ENCODE measurements around the gene TMEM181.

DNA sequence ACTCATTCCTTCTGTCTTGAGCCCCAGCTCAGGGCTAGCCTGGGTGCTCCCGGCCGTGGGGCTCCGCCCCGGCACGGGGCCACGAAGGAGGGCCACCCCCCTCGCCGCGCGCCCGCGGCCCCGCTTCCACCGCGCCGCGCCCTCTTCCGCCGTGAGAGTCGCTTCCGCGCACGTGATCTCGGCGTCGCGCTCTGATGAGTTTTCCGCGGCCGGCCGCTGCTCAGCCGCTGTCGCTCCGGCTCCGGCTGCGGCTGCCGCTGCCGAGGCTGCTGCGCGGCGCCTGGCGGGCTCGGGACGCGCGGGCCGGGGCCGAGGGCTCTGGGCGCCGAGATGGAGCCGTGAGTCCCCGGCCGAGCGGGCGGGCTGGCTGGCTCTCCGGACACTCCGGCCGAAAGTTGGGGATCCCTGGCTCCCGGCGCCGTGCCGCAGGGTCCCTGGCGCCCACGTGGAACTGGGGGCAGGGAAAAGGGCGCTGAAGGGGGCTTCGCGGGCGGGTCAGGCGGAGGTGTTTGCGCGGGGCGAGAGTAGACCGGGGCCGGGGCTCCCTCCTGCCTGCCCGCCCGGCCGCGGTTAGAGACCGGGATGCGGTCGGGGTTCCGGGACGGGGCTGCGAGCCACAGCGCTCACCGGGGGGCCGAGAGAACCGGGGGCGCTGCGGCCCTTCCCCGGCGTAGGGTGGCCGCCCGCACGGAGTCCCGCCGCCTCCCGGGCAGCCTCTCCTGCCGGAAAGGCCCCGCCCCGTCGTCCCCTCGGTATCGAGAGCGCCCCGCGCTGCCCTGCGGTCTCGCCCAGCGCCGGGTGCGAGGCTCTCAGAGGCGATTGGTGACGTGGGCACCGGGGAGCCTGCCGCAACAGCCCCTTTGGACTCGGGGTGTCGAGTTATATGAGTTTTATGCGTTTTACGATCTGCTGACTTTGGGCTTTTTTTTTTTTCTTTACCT is at the start of gene TMEM181:
- TF ChIP-seq POLR2AphosphoS5 (IDR thresholded peaks at IDR 0.05; ENCODE audit: low read depth, low read length) (peak; percentile 58), POLR2A (IDR thresholded peaks at IDR 0.05; ENCODE audit: low read depth, low read length) (peak; percentile 85)

Data from GM12892 (cell line).